Right kidney (tissue), 1 donor: ENCODE measurements around the gene POLE.

Experiments
- DNase-seq: peaks from one replicate; pipeline ENCODE4 v3.0.0-alpha.2; 2016

Gene POLE

DNA sequence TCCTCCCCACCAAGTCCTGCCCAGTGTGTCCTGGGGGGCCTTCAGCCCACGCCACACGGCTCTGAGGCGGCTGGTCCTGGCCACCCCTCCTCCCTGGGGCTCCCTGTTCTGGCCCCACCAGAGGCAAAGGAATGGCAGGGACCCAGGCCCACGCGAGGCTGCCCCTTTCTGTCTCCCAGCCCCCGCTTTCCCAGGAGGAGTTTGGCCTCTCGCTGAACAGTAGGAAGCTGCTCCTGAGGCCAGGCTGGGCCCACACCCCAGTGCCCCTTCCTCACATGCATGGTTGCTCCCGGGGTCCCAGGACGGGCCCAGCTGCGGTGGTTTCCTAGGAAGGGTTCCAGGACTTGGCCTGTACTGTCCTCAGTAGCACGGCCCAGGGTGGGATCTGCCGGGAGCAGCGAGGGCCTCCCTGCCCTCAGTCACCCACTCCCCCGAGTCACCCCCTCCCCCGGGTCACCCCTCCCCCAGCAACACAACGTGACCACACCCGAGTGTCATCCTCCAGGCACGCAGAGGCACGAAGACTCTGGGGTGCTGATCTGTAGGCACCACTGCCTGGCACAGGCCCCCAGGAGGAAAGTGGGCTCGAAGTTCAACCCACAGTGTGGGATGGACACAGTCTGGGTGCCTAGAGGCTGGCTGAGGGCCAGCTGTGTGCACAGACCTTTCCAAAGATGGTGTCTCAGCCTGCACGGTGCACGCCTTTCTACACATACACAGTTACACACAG is 109.8 kb downstream of the POLE start:
- DNase-seq = no peak

DNA sequence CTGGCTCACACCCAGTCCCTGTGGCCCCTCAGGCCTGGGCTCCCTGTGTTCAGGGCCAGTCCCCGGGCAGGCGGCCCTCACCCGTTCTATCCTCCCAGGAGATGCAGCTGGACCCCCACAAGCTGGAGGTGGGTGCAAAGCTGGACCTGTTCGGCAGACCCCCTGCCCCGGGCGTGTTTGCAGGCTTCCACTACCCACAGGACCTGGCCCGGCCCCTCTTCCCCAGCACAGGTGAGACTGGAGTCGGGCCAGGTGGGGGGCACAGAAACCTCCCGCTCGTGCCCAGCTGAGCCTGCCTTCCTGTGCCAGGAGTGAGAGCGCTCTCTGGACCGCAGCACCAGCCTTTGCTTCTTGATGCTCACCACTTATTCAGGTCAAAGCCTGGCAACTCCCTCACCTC is 110.4 kb downstream of the POLE start:
- DNase-seq = no peak

DNA sequence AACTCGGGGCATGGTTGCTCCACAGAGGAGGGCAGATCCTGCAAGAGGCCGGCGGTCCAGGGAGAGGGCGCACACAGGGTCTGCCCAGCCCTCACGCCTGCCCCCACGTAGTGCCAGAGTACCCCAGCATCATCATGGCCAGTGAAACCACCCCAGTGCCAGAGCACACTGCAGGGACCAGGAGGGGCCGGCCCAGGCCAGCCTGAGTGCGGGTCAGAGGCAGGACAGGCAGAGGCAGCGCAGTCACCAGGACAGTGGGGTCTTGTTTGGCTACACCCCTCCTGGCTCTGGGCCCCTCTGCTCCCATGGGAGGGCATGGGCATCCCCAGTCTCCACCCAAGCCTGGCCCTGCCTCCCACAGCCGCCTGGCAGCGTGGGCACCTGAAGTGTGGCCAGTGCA is 111.5 kb downstream of the POLE start:
- DNase-seq = no peak

DNA sequence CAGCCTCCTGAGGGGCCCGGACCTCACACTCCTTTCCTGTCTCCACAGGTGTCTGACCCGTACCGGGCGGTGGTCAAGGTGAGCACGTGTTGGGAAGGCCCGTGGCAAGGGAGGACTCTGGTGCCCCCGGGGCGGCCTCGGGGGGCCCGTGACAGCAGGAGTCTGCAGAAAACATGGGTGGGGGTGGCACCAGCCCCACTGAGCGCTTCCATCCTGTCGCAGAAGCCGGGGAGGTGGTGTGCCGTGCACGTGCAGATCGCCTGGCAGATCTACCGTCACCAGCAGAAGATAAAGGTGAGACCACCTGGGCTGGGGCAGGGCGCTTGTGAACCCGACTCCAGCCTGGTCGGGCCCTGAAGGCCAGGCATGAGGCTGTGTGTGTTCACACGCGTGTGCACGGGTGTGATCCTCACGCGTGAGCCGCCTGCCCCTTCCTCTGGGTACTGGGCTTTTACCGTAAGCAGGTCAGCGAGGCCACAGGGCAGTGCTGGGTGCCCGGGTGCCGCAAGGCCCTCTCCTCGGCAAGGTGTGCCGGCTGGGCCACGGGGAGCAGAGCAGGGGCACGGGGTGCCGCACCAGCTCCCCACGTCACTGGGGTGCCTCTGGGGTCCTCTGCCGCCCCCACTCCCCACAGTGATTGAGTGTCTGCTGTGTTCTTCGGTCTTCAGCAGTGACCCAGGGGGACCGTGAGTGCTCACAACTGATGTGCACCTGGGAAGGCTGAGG is 112.7 kb downstream of the POLE start:
- no peak for DNase-seq
